GM12875 (cell line): ENCODE measurements around the gene THOC5.

ENCODE experiments used
- H3K4me3 ChIP-seq: one replicate; pipeline ENCODE4 v1.5.1; 2011; ENCODE audit warnings: low read depth, low read length, control low read depth
- CTCF ChIP-seq: IDR thresholded peaks from 2 replicates; pipeline ENCODE4 v1.5.1; 2011; ENCODE audit warnings: low read depth, mild to moderate bottlenecking, control low read depth, inconsistent platforms, low read length, moderate library complexity, borderline replicate concordance; ENCODE audit not compliant: insufficient read depth

THOC5 gene

DNA sequence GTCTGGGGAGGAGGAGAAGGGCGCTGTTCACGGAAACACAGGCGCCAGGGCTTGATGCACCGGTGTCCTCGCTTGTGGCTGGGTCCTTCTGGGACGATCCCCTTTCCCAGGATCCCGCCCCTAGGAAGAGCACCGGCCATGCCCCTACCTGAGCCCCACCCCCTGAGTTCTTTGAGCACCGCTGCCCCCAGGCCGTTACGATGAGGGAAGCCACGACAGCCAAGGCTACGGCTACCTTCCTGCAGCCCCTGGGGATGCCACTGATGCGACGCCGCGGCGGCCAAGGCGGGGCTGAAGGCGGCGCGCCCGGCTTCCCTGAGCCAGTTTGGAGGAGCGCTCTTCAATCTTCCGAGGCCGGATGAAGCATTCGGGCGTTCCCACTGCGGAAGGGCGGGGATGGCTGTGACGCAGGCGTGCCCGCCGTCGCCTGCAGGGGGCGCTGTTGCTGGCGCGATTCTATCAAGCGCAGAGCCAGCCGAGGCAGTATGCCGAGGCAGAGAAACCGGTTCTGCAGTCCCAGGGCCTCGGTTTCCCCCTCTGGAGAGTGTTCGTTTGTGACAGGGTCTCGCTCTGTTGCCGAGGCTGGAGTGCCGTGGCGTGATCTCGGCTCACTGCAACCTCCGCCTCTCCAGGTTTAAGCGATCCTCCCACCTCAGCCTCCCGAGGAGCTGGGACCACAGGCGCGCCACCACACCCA lies 83.2 kb downstream of the THOC5 start:
- peak overlapping the region; percentile 16 for H3K4me3 ChIP-seq
- peak; percentile 89 for TF ChIP-seq CTCF

DNA sequence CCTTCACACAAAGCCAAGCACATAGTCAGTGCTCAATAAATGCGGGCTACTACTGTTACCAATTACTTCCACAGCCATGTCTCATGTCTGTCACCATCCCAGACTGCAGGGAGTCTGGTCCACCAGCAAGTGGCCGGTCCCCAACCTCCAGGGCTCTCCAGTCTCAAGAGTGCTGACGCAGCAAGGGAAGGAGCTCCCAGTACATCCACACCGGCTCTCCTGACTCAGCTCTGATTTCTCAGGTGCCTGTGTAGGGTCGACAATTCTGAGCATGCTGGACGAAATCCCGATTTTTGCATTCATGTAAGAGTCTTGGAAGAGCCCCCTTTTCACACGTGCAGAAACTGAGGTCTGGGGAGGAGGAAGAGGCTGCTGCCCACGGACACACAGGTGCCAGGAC lies 83.8 kb downstream of the THOC5 start:
- no peak for TF ChIP-seq CTCF
- H3K4me3 ChIP-seq: peak overlapping the region; percentile 16

DNA sequence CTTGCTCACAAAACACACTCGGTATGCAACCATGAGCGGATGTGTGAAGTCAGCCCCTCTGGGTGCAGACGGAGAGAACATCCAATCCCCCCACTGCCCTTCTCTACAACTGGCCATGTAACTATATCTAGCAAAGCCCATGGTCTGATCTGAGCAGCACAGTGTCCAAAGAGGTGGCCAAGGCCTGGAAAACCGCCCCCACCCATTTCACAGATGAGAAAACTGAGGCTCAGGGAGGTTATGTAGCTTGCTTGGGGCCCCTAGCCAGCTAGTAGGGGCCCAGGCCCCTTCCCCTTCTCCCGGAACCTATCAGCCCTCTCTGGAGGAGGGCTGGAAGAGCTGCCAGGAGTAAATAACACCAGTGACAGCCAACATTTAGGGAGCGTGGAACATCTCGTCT lies 89.0 kb downstream of the THOC5 start:
- TF ChIP-seq CTCF: no peak
- no peak overlapping the region for H3K4me3 ChIP-seq

- no peak overlapping the region for H3K4me3 ChIP-seq
These were observed 89.9 kb downstream of the THOC5 start for GRCh38 chr22:29463629-29464028.

DNA sequence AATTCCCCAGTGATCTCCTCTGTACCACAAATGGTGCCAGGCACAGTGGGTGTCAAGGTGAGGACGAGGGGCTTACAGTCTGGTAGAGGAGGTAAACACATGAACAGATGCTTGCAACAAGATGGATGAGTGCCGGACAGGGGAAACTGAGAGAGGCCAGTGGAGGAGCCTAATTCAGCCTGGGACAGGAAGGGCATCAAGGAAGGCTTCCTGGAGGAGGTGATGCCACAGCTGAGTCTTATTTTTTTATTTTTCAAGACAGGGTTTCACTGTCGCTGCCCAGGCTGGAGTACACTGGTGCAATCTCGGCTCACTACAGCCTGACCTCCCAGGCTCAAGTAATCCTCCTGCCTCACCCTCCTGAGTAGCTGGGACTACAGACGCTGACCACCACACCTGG lies 92.3 kb downstream of the THOC5 start:
- H3K4me3 ChIP-seq: no peak overlapping the region
- no peak for TF ChIP-seq CTCF

More at GRCh38 chr22:29463629-29464028, 89.9 kb downstream of the THOC5 start:
- no peak for TF ChIP-seq CTCF

GRCh38 chr22:29459773-29460172 lies 93.8 kb downstream of the THOC5 start:
- H3K4me3 ChIP-seq: no peak overlapping the region
- no peak for TF ChIP-seq CTCF

DNA sequence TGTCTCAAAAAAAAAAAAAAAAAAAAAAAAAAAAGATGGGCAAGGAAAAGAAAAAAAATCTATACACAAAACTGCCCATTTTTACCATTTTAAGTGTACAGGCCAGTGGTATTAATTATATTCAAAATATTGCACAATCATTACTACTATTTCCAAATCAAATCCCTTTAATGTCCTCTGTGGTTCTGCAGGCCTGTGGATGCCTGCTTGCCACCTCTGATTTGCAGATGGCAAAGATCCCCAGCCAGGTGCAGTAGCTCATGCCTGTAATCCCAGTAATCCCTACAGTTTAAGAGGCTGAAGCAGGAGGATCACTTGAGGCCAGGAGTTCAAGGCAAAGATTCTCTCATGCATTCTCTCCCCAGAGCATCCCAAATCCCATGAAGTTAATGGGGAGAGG lies 95.0 kb downstream of the THOC5 start:
- TF ChIP-seq CTCF: no peak

More for the DNA sequence above, 95.0 kb downstream of the THOC5 start:
- no peak overlapping the region for H3K4me3 ChIP-seq
